ENCODE data around the gene WASF2. TPM values are rescaled to one million over a fixed set of nuclear protein-coding genes. Genes with fewer than 3 reads are reported as not detected.
"Not testable (repeated sequence)": the region's sequence is repeated elsewhere in the genome, so short reads cannot be mapped to it uniquely, and the experiment has no call there.

The WASF2 gene
- total RNA-seq = 10 to 100 TPM; 60.1 to 83.7 TPM

DNA sequence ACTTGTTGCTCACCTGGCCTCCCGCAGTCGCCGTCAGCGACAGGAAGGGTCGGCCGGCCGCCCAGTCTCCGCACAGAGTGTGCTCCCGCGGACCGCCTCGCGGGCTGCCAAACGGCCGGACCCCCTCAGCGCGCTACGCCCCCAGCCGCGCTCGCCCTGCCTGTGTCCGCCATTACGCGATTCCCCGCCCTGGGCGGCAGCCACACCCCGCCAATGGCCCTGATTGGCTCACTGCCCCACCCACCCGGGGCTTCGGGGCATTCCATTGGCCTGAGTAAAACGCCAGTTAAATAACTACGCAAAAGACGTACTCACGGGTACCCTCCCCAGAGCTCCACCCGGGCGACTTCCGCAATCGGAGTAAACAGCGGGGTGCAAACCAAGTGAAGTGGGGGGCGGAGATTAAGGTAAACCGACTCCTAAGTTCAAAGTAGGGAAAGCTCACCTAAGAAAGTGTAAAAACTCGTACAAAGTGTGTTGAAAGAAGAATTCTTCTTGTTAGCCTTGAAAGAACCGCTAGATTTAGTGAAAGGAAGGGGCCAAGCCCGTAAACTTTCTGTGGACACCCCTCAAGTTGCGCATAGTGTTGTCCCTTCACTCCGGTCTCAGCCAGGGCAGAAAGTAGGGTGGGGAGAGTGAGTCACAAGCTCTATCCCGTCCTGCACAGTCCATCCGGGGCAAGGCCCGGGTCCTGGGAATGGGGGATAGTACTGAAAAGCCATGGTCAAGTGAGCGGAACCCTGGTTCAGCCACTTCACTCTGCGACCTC lies at the start of gene WASF2:
Gene WASF2 (minus strand): TSS at position 195 of the 769 bp plus-strand sequence. CDS start 61,277 bp downstream, outside the sequence.
- no peaks in the 10 kb centered on the region for H3K27me3 ChIP-seq (replicated peaks; ENCODE audit: insufficient read depth)
- peak; percentile 87 for DNase-seq (ENCODE audit: low spot score)
- H3K36me3 ChIP-seq = no peaks in the 10 kb centered on the region
- peak within 1 kb of the TSS; percentile 99 for H3K4me3 ChIP-seq
- H3K4me1 ChIP-seq (ENCODE audit: control insufficient read depth in 1 of 2, low read depth in 2 of 2) = peaks cover 30 to 35% of the 10 kb centered on the region in 2 donors
- ATAC-seq (ENCODE audit: insufficient number of reproducible peaks, low FRiP score, low read depth) = peak; percentile 97
- H3K9me3 ChIP-seq = no peaks in the 10 kb centered on the region
- H3K27ac ChIP-seq = peak within 1 kb of the TSS; percentile 88 to 98
- TF ChIP-seq, protein P1, sequence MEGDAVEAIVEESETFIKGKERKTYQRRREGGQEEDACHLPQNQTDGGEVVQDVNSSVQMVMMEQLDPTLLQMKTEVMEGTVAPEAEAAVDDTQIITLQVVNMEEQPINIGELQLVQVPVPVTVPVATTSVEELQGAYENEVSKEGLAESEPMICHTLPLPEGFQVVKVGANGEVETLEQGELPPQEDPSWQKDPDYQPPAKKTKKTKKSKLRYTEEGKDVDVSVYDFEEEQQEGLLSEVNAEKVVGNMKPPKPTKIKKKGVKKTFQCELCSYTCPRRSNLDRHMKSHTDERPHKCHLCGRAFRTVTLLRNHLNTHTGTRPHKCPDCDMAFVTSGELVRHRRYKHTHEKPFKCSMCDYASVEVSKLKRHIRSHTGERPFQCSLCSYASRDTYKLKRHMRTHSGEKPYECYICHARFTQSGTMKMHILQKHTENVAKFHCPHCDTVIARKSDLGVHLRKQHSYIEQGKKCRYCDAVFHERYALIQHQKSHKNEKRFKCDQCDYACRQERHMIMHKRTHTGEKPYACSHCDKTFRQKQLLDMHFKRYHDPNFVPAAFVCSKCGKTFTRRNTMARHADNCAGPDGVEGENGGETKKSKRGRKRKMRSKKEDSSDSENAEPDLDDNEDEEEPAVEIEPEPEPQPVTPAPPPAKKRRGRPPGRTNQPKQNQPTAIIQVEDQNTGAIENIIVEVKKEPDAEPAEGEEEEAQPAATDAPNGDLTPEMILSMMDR (IDR thresholded peaks at IDR 0.05) = peak; percentile 13

GRCh38 chr1:27538793-27539192 lies 48.8 kb upstream of the WASF2 start:
- Histone ChIP-seq H3K4me3 (no peak overlapping the region), H3K9me3 (no peaks in the 10 kb centered on the region), H3K27me3 (replicated peaks; ENCODE audit: insufficient read depth) (no peaks in the 10 kb centered on the region), H3K4me1 (ENCODE audit: control insufficient read depth in 1 of 2, low read depth in 2 of 2) (peaks cover 42 to 76% of the 10 kb centered on the region in 2 donors), H3K27ac (peak overlapping the region in 1 of 2 donors; percentile 27), H3K36me3 (peaks cover 15% of the 10 kb centered on the region)
- ATAC-seq (ENCODE audit: insufficient number of reproducible peaks, low FRiP score, low read depth) = no peak
- TF ChIP-seq, protein P1 (IDR thresholded peaks at IDR 0.05) = no peak
- DNase-seq (ENCODE audit: low spot score) = no peak

GRCh38 chr1:27538305-27538676 lies 48.3 kb upstream of the WASF2 start:
- ATAC-seq (ENCODE audit: insufficient number of reproducible peaks, low FRiP score, low read depth) = not testable (repeated sequence)

GRCh38 chr1:27536767-27537166 lies 46.8 kb upstream of the WASF2 start:
- Histone ChIP-seq H3K36me3 (peaks cover 23% of the 10 kb centered on the region), H3K27me3 (replicated peaks; ENCODE audit: insufficient read depth) (no peaks in the 10 kb centered on the region), H3K4me1 (ENCODE audit: control insufficient read depth in 1 of 2, low read depth in 2 of 2) (peaks cover 29 to 55% of the 10 kb centered on the region in 2 donors), H3K27ac (peak overlapping the region in 1 of 2 donors; percentile 62), H3K9me3 (no peaks in the 10 kb centered on the region), H3K4me3 (peak overlapping the region; percentile 41)
- ATAC-seq (ENCODE audit: insufficient number of reproducible peaks, low FRiP score, low read depth) = no peak
- TF ChIP-seq, protein P1 (IDR thresholded peaks at IDR 0.05) = peak; percentile 19
- DNase-seq (ENCODE audit: low spot score) = no peak

More at GRCh38 chr1:27538305-27538676, 48.3 kb upstream of the WASF2 start:
- peaks cover 20% of the 10 kb centered on the region for H3K36me3 ChIP-seq
- H3K27ac ChIP-seq = peak overlapping the region in 1 of 2 donors; percentile 27
- DNase-seq (ENCODE audit: low spot score); H3K4me3 ChIP-seq; H3K9me3 ChIP-seq; H3K27me3 ChIP-seq (replicated peaks; ENCODE audit: insufficient read depth): not testable (repeated sequence)
- H3K4me1 ChIP-seq (ENCODE audit: control insufficient read depth in 1 of 2, low read depth in 2 of 2) = peaks cover 42 to 71% of the 10 kb centered on the region in 2 donors

GRCh38 chr1:27536010-27536757 lies 46.2 kb upstream of the WASF2 start:
- peak overlapping the region in 1 of 2 donors; percentile 23 for H3K27ac ChIP-seq
- DNase-seq (ENCODE audit: low spot score) = no peak
- peaks cover 23% of the 10 kb centered on the region for H3K36me3 ChIP-seq
- TF ChIP-seq, protein P1 (IDR thresholded peaks at IDR 0.05) = no peak
- H3K4me1 ChIP-seq (ENCODE audit: control insufficient read depth in 1 of 2, low read depth in 2 of 2) = peaks cover 28 to 51% of the 10 kb centered on the region in 2 donors
- no peak overlapping the region for H3K4me3 ChIP-seq
- no peak for ATAC-seq (ENCODE audit: insufficient number of reproducible peaks, low FRiP score, low read depth)
- no peaks in the 10 kb centered on the region for H3K9me3 ChIP-seq
- H3K27me3 ChIP-seq (replicated peaks; ENCODE audit: insufficient read depth) = no peaks in the 10 kb centered on the region
